ENCODE data around the gene RAB7B.

GRCh38 chr1:205971082-205971481 lies 32.1 kb downstream of the RAB7B start:
- no peak for TF ChIP-seq CTCF (IDR thresholded peaks at IDR 0.05; ENCODE audit: insufficient read depth, low read length)
- no peak for TF ChIP-seq POLR2AphosphoS5 (IDR thresholded peaks at IDR 0.05; ENCODE audit: low read depth)

All from HL-60 (cell line).